Right ventricle myocardium superior (tissue), 1 donor: ENCODE measurements around the gene ST6GALNAC3. TPM values are rescaled to one million over a fixed set of nuclear protein-coding genes. Genes with fewer than 3 reads are reported as not detected.

ENCODE experiments used
- ATAC-seq: fragments of 200-7000 bp; cut with Tn5 transposase; one replicate; pipeline ENCODE4 v1.9.1; 2020; ENCODE audit warnings: mild to moderate bottlenecking; ENCODE audit not compliant: poor library complexity
- DNase-seq: peaks from one replicate; pipeline ENCODE4 v3.0.0-alpha.2; 2020
- intact Hi-C: fragments of 100-400 bp; cut with DNase I; formaldehyde crosslinking; loops from one replicate; pipeline ENCODE4 v1.11.2; 2022
- total RNA-seq: library from RNA; stranded (reverse); fragmentation: NEBNext Ultra II Directional; extraction: Animal tissue kit (Norgen Biotek cat#: 25700); gene quantifications from one replicate; pipeline ENCODE4 v1.2.1, GENCODE V29; 2021
- donor health status: DM: no; HTN: yes; CAD: no; lungs with severe emphysema.

Gene ST6GALNAC3
- total RNA-seq, 1 donor from 2014 or later, result 4.5 TPM

DNA sequence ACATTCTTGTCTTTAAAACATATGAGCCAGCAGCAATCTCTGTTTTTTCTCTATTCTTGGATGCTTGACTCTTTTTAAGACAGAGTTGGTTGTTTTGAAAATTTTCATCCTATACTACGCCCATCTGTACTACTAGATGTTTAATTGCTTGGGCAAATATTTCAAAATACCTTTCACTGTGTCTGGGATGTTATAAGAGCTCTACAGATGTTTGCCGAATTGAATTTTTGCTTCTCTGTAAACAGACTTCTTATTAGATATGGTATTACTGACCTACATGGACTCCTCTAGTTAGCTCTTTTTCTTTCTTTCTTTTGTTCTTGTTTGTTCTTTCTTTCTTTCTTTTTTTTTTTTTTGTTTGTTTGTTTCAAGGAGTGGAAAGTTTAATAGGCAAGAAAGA lies 345.1 kb downstream of the ST6GALNAC3 start:
- DNase-seq (no peak), ATAC-seq (no peak)
- intact Hi-C loops, result no loop called here

- intact Hi-C loops, result no loop called here
- ATAC-seq, result no peak
- no peak for DNase-seq
Measured at GRCh38 chr1:76425201-76426145, 350.9 kb downstream of the ST6GALNAC3 start.

DNA sequence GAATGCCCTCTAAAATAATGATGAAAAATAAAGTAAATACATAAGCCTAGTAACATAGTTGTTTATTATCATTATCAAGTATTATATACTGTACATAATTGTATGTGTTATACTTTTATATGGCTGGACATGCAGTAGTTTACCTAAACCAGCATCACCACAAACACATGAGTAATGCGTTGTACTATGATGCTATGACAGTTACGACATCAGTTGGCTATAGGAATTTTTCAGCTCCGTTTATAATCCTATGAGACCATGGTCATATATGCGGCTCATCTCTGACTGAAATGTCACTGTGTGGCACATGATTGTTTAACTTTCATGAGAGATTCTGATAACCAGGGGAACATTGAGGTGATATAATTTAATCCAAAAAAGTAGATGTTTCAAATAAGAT lies 352.1 kb downstream of the ST6GALNAC3 start:
- DNase-seq, result no peak
- no peak for ATAC-seq
- intact Hi-C loops, result no loop called here

DNA sequence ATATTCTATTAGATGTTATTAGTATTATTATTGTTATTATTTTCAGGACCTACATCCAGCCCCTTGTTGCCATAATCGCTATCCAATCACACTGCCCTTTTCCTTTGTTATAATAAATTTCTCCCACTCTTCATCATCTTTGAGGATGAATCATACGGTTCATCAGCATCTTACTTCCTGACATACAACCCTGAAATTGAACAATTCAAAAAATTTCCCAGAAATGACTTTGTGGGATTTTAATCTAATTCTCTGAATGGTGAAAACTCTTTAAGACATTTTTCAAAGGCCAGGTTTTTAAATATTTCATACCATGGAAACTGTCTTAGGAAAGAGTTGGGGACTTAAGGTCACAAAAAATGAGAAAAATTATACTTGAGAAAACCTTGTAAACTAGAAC lies 353.5 kb downstream of the ST6GALNAC3 start:
- ATAC-seq (no peak), DNase-seq (no peak)

DNA sequence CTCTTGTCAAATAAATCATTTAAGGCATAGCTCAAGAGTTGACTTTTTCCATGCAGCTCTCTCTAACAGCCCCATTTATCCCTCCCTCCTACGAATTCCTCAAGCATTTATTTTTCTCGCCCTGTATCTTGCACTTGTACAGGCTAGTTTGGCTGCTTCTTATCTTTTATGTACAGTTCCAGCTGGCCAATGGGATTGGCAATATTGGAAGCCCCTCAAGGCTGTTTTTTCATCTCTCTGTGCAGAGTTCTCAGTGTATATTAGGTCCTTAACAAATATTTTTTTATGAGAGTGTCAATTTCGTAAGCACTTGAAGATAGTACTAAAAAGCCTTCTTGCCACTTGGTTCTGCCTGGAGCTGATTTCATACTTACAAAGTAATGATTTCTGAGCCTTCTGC lies 356.0 kb downstream of the ST6GALNAC3 start:
- DNase-seq (no peak), ATAC-seq (no peak)
- intact Hi-C loops, result no loop called here

More for the DNA sequence above, 353.5 kb downstream of the ST6GALNAC3 start:
- intact Hi-C loops, result no loop called here

DNA sequence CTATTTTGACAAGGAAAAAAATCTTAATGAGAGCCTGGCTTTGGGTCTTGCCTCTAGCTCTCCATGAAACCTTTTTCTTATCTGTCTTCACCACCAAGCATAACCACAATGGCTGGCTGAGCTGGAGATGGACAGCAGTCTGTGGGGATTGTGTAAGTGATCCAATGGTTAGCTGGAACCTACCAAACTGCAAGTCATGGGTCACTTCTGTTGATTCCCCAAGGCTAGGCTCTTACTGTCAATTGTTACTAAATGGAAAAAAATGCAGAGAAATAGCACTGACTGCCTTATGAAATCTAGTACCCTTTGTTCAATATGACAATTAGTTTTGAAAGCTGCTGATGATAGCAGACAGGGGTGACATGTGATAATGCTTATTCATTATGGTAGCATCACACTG lies 359.0 kb downstream of the ST6GALNAC3 start:
- DNase-seq, result no peak
- no peak for ATAC-seq
- intact Hi-C loops, result no loop called here

GRCh38 chr1:76443217-76443616 lies 368.7 kb downstream of the ST6GALNAC3 start:
- ATAC-seq, result no peak
- intact Hi-C loops, result no loop called here
- DNase-seq, result no peak

GRCh38 chr1:76444773-76445172 lies 370.2 kb downstream of the ST6GALNAC3 start:
- intact Hi-C loops, result no loop called here
- no peak for DNase-seq
- no peak for ATAC-seq

DNA sequence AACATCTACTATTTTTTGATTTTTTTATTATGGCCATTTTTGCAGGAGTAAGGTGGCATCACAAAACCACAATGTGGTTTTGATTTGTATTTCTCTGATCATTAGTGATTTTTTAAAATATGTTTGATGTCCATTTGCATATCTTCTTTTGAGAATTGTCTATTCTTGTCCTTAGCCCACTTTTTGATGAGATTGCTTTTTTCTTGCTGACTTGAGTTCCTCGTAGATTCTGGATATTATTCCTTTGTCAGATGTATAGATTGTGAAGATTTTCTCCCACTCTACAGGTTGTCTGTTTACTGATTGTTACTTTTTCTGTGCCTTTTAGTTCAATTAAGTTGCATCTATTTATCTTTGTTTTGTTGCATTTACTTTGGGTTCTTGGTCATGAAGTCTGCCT lies 375.7 kb downstream of the ST6GALNAC3 start:
- DNase-seq (no peak), ATAC-seq (no peak)
- intact Hi-C loops, result no loop called here

DNA sequence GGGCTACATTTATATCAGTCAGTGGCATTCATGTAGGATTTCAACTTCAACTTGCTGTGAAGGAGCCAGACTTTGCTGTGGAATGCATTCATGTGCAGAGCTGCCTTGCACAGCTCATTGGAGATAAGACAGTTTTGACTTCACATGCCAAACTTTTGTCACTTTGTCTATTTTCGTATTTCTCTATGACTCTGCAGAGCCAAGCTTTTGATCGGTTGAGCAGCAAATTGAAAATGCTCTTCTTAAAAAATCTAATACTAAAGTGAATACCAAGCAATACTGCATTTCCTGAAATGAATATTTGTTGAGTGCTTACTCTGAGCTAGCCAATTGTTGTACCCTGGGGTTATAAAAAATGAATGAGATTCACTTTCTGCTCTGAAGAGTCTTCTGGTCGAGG lies 388.7 kb downstream of the ST6GALNAC3 start:
- ATAC-seq, result no peak

DNA sequence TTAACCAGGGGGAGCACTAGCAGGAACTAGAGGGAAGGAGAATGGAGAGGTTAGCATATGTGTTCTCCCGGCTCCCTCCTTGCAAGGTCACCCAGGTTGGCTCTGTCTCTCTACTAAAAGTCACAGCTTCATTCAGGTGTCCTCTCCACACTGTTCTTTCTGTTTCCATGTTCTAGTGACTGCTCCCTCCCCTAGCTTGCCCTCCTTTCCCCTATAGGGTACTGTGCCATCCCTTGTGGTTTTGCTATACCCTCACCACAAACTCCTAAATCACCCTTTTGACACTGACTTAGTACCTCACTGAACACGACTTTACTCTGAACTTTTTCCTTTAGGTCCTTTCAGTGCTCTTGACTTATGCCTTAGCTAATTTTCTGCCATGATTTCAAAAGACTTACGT lies 389.3 kb downstream of the ST6GALNAC3 start:
- ATAC-seq (no peak), DNase-seq (no peak)
- intact Hi-C loops, result no loop called here

More for the DNA sequence above, 388.7 kb downstream of the ST6GALNAC3 start:
- no peak for DNase-seq
- intact Hi-C loops, result no loop called here

DNA sequence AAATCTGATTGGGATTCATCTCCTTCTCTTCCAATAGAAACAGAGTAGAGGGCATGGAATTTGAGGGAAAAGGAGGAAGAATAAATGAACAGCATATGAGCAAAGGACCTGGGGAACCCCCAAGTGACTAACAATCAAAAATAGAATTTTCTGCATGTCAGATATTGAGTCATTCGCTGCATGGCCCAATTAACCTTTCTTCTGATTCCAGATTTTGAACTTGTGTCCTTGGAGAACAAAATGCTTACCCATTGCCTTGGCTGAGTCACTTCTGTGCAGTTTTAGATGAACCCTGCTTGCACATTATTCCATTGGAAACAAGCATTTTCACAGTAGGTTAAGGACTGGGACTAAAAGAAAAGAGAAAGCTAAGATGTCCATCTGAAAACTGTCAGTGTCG lies 390.5 kb downstream of the ST6GALNAC3 start:
- ATAC-seq (no peak), DNase-seq (no peak)
- intact Hi-C loops, result no loop called here

GRCh38 chr1:76470166-76470565 lies 395.6 kb downstream of the ST6GALNAC3 start:
- DNase-seq (no peak), ATAC-seq (no peak)
- intact Hi-C loops, result no loop called here

DNA sequence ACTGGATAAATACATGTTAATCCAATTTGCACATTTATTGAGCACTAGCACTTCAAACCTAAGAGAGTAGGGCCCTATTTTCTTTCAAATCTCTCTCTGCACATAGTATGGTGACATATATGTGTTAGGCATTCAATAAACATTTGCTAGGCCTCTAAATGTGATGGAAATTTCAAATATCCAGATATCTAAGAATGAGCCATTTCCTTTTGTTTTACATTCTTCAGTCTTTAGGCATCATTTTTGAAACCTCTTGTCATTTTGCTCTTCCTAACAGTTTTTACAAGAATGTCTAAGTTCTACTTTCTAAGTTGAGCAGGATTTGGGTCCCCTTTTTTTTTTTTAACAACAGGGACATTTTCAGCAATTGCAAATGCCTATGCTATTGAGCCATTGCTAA lies 397.0 kb downstream of the ST6GALNAC3 start:
- intact Hi-C loops, result no loop called here
- DNase-seq, result no peak
- no peak for ATAC-seq

GRCh38 chr1:76473591-76473990 lies 399.0 kb downstream of the ST6GALNAC3 start:
- intact Hi-C loops, result no loop called here
- DNase-seq (no peak), ATAC-seq (no peak)

DNA sequence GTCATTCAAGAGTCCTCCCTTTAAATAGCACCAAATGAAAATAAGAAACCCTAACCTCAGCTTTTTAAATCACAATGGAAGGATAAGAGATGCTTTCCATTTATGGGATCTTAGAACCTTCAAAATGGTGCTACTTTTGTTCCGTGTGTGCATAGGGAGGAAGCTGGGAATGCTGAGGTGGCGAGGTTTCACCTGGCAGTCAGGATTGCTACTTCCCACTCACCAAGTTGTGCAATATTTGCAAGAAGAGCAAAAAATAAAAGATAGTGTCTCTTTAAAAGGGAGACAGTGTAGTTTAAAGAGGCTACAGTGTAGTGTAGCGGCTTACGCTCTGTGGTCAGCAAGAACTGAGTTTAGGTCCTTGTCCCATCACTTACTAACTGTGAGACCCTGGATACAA lies 400.4 kb downstream of the ST6GALNAC3 start:
- DNase-seq (no peak), ATAC-seq (no peak)
- intact Hi-C loops, result no loop called here

GRCh38 chr1:76477156-76477555 lies 402.6 kb downstream of the ST6GALNAC3 start:
- DNase-seq, result no peak
- intact Hi-C loops, result no loop called here
- ATAC-seq, result no peak

DNA sequence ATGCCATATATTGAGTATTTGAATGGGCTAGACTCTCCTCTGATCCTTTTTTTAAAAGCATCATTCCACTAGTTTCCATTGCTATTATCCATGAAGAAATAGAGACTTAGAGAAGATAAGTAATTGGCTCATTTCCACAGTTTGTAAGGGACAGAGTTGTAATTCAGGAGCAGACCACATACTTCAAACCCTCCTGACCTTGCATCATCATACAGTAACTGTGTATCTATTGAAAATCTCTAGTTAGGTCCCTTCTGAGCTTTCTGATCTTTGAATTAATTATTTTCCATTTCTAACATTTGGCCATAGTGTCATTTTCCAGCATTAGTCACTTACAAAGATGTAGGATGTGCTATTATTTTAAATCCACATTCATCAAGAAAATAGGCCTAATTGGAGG lies 406.3 kb downstream of the ST6GALNAC3 start:
- intact Hi-C loops, result no loop called here
- DNase-seq (no peak), ATAC-seq (no peak)

DNA sequence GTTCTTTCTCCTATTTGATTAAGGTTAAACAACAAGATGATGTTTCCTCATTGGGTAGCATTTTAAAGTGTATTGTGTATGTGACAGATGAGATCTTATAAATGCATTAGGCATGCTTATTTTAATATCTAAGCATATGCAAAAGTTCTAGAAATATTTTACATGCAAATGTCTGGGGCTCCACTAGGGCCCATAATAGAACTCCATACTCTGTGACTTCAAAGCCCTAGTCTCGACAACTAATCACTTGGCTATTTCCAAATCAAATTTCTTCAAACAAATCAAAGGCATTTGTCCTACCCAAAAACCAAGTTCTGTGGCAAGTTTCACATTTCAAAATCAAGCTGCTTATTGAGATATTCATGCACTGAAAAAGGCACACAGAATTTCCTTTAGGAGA lies 407.1 kb downstream of the ST6GALNAC3 start:
- no peak for ATAC-seq
- intact Hi-C loops, result no loop called here

DNA sequence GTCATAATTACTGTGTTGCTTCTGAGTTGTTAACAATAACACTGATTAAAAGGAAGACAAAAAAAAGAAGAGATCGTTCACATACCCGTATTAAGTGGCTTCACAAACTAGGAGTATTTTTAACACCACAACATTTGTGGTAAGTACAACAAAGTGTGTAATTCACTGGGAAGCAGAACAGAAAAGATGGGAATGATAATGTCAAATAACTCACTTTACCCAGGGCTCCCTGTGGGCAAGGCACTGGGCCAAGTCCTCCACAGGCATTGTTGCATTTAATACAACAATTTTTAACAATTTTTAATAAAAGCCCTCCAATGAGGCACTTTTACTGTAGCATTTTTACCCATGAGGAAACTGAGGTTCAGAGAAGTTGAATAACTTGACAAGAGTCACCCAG lies 407.7 kb downstream of the ST6GALNAC3 start:
- DNase-seq (no peak), ATAC-seq (no peak)
- intact Hi-C loops, result no loop called here

More for the DNA sequence above, 407.1 kb downstream of the ST6GALNAC3 start:
- DNase-seq, result no peak

DNA sequence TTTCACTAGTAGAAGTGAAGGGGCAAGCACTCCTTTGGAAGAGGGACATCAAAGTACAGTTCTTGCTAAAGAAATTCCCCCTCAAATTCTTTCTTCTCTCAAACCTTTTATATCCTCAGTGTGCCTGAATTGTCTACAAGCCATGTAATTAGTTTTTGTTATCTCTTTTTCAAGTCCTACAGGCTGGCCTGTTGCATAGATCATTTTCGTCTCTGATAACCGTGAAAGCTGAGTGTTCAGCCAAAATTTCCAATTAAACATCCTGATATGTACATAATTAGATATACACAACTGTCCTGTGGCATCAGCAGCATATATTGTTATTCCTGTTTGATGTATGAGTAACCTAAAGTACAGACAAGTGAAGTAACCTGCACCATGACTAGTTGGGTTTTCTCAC lies 417.2 kb downstream of the ST6GALNAC3 start:
- ATAC-seq (no peak), DNase-seq (no peak)
- intact Hi-C loops, result no loop called here
